Effector memory CD4-positive, alpha-beta T cell (primary cell): ENCODE measurements around the gene MLLT1.
A peak's percentile ranks its signal among the peaks of the same experiment; 100 is the strongest.

Experiments used
- DNase-seq, 3 donors: peaks; one replicate each; pipeline ENCODE4 v3.0.0-alpha.2; 2020
- H3K27ac ChIP-seq: 2 replicates; pipeline ENCODE4 v1.7.0; 2013; ENCODE audit warnings: mild to moderate bottlenecking, low read length, moderate library complexity; ENCODE audit not compliant: insufficient read depth, poor library complexity, severe bottlenecking
- H3K27me3 ChIP-seq: replicated peaks from 2 replicates; pipeline ENCODE4 v1.7.0; 2013; ENCODE audit warnings: mild to moderate bottlenecking, low read length; ENCODE audit not compliant: insufficient read depth, control insufficient read depth, poor library complexity, severe bottlenecking
- H3K36me3 ChIP-seq: 2 replicates; pipeline ENCODE4 v1.7.0; 2013; ENCODE audit warnings: mild to moderate bottlenecking, low read length, moderate library complexity; ENCODE audit not compliant: control insufficient read depth, insufficient read depth
- H3K4me1 ChIP-seq: 2 replicates; pipeline ENCODE4 v1.7.0; 2013; ENCODE audit warnings: low read length, mild to moderate bottlenecking; ENCODE audit not compliant: control insufficient read depth, insufficient read depth, poor library complexity, severe bottlenecking
- H3K4me3 ChIP-seq: 2 replicates; pipeline ENCODE4 v1.7.0; 2013; ENCODE audit warnings: low read length, low read depth, mild to moderate bottlenecking; ENCODE audit not compliant: insufficient read depth, poor library complexity, severe bottlenecking
- H3K9me3 ChIP-seq: 2 replicates; pipeline ENCODE4 v1.7.0; 2013; ENCODE audit warnings: mild to moderate bottlenecking, low read length, moderate library complexity; ENCODE audit not compliant: control insufficient read depth

Gene MLLT1

DNA sequence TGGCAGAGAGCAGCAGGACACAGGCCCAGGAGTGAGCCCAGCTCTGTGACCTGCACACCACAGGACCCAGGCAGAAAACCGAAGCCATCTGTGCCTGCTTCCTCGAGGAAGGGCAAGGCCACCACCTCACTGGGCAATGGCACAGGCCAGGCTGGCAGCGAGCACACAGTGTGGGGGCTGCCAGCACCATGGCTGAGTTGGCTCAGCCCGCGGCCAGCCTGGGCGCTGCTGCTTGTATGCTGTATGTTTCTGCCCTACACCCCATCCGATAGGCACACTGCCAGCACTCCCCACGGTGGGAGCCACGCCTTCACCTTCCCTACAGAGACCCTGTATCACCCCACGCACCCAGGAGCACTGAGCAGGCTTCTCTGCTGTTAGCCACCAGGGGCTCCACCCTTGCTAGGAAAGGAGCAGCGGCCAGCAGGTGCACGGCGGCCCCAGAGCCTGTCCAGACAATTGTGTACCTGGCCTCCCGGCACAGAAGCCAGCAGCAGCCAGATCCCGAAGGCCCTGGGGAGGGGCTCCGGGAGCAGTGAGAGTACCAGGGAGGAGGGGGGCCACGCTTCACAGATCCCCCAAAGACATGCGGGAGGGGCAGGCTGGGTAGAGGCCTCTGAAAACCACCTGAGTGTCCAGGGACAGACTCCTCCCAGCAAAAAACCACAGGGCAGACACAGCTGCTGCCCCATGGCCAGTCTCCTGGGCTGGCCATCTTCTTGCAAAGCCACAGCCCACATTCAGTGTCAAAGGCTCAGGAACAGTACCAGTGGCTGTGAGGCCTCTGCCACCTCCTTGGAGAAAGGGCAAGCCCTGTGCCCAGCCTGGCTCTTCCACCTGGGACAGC lies 56.1 kb downstream of the MLLT1 start:
- Histone ChIP-seq H3K4me1 (no peaks in the 10 kb centered on the region), H3K36me3 (peaks cover 55% of the 10 kb centered on the region), H3K9me3 (no peaks in the 10 kb centered on the region), H3K27me3 (no peaks in the 10 kb centered on the region), H3K27ac (no peak overlapping the region), H3K4me3 (no peak overlapping the region)
- no peak for DNase-seq

- no peak overlapping the region for H3K27ac ChIP-seq
- no peak for DNase-seq
- no peaks in the 10 kb centered on the region for H3K27me3 ChIP-seq
- H3K9me3 ChIP-seq = no peaks in the 10 kb centered on the region
- H3K4me3 ChIP-seq = no peak overlapping the region
- H3K36me3 ChIP-seq = peaks cover 55% of the 10 kb centered on the region
- no peaks in the 10 kb centered on the region for H3K4me1 ChIP-seq
These were observed 56.9 kb downstream of the MLLT1 start for GRCh38 chr19:6222884-6223283.

GRCh38 chr19:6221878-6222746 lies 57.7 kb downstream of the MLLT1 start:
- Histone ChIP-seq H3K9me3 (no peaks in the 10 kb centered on the region), H3K27ac (no peak overlapping the region), H3K36me3 (peaks cover 47% of the 10 kb centered on the region), H3K27me3 (no peaks in the 10 kb centered on the region), H3K4me3 (no peak overlapping the region), H3K4me1 (no peaks in the 10 kb centered on the region)
- DNase-seq = no peak

DNA sequence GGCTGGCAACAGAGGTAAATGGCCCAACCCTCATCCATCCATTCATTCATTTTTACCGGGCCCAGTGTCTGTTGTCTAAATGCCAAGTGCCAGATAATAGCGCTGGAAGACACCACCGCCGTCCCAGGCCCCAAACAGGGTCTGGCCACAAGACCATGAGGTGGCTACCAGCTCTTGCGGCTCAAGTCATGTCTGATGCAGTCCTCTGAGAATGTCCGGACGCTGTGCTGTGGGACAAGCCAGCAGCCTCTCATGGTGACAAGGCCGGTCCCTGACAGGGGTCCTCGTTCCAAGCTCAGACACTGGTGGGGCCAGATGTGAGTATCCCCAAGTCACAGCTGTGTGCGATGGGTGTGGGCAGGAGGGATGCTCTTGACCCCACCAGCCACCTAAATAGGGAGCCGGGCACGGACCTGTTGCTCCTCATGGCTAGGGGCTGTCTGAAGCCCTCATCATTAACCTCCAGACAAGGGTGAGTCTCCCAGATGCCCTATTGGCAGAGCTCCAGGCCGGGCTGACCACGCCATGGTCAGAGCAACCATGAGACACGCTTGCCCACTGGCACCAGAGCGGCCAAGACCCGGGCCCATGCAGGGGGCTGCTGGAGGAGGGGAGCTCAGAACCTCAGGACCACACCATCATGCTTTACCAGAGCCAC lies 58.4 kb downstream of the MLLT1 start:
- H3K36me3 ChIP-seq = peaks cover 40% of the 10 kb centered on the region
- no peak for DNase-seq
- H3K9me3 ChIP-seq = no peaks in the 10 kb centered on the region
- H3K27ac ChIP-seq = no peak overlapping the region
- H3K4me3 ChIP-seq = no peak overlapping the region
- H3K27me3 ChIP-seq = no peaks in the 10 kb centered on the region
- no peaks in the 10 kb centered on the region for H3K4me1 ChIP-seq

DNA sequence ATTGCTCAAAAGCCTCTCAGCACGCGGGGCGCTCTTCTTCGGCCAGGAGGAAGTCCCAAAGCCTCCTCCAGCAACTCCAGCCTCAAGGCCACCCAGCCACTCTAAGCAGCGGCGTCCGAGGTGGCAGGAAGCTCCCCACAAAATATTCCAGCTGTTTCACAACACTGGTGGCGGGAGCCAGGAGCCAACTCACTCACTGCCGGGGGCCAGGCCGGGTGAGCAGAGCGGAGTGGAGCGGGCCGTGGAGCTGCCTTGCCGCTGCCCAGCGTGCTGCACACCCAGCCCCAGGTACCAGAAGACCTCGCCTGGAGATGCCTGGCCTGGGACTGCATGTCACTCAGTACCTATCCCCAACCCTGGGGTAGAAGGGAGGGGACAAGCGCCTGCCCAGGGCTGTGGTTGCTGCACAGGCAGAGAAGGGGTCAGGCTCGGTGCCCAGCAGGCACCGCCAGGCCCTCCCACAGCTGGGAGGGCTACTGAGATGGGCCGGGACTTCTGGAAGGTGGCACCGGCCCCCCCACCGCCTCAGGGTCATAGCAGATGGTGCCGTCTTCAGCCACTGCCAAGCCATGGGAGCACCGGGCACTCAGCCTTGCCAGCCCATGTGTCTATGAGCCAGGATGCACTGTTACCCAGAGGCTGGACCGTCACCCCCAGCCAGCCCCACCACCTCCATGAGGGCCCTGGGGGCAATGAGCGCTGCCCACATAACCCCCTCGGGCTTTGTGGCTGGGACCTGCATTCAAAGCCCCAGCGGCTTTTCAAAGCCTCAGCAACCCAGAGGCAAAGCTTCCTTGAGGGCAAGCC lies 59.2 kb downstream of the MLLT1 start:
- peaks cover 32% of the 10 kb centered on the region for H3K36me3 ChIP-seq
- no peaks in the 10 kb centered on the region for H3K9me3 ChIP-seq
- no peak overlapping the region for H3K4me3 ChIP-seq
- no peaks in the 10 kb centered on the region for H3K27me3 ChIP-seq
- no peaks in the 10 kb centered on the region for H3K4me1 ChIP-seq
- no peak overlapping the region for H3K27ac ChIP-seq
- no peak for DNase-seq

- Histone ChIP-seq H3K9me3 (no peaks in the 10 kb centered on the region), H3K4me1 (no peaks in the 10 kb centered on the region), H3K36me3 (peaks cover 31% of the 10 kb centered on the region), H3K4me3 (no peak overlapping the region), H3K27me3 (no peaks in the 10 kb centered on the region), H3K27ac (no peak overlapping the region)
- no peak for DNase-seq
These were observed 60.0 kb downstream of the MLLT1 start for GRCh38 chr19:6219586-6220290.

- no peak overlapping the region for H3K27ac ChIP-seq
- H3K36me3 ChIP-seq = peaks cover 33% of the 10 kb centered on the region
- H3K4me1 ChIP-seq = no peaks in the 10 kb centered on the region
These were observed 60.6 kb downstream of the MLLT1 start for GRCh38 chr19:6219147-6219525.

GRCh38 chr19:6218491-6219146 lies 61.2 kb downstream of the MLLT1 start:
- Histone ChIP-seq H3K36me3 (peaks cover 32% of the 10 kb centered on the region), H3K27ac (no peak overlapping the region), H3K27me3 (no peaks in the 10 kb centered on the region), H3K9me3 (no peaks in the 10 kb centered on the region), H3K4me3 (no peak overlapping the region), H3K4me1 (no peaks in the 10 kb centered on the region)
- DNase-seq = peak; percentile 58 to 69 (median 64)

More at GRCh38 chr19:6219147-6219525, 60.6 kb downstream of the MLLT1 start:
- H3K27me3 ChIP-seq = no peaks in the 10 kb centered on the region
- H3K9me3 ChIP-seq = no peaks in the 10 kb centered on the region
- DNase-seq = no peak
- H3K4me3 ChIP-seq = no peak overlapping the region
